Measurements from ENCODE around the gene KCNQ1OT1.

- no peak for TF ChIP-seq CTCF (IDR thresholded peaks at IDR 0.05)
- TF ChIP-seq EP300 (IDR thresholded peaks at IDR 0.05) = no peak
- TF ChIP-seq POLR2A (IDR thresholded peaks at IDR 0.05) = no peak
Observed at GRCh38 chr11:2718817-2719438, 19.1 kb upstream of the KCNQ1OT1 start.
